HAP-1 (cell line): Measurements from ENCODE around the gene GREM2.

ENCODE experiments used
- DNase-seq, 2 experiments: peaks; one replicate each; pipeline ENCODE4 v3.0.0-alpha.2; 2016 to 2020; ENCODE audit warnings: low spot score in 2 of 2
- H3K27me3 ChIP-seq: fragments of 250-450 bp; sonication (Bioruptor Pico); 2 replicates; pipeline ENCODE4 v1.5.1; 2020; ENCODE audit warnings: low read depth, mild to moderate bottlenecking, moderate library complexity
- H3K36me3 ChIP-seq: fragments of 250-450 bp; sonication (Bioruptor Pico); replicated peaks from 2 replicates; pipeline ENCODE4 v1.5.1; 2020; ENCODE audit warnings: mild to moderate bottlenecking
- H3K4me1 ChIP-seq: fragments of 250-450 bp; sonication (Bioruptor Pico); 2 replicates; pipeline ENCODE4 v1.5.1; 2020; ENCODE audit warnings: mild to moderate bottlenecking
- H3K4me3 ChIP-seq: fragments of 250-450 bp; sonication (Bioruptor Pico); 2 replicates; pipeline ENCODE4 v1.5.1; 2020; ENCODE audit warnings: mild to moderate bottlenecking, moderate library complexity
- H3K9me3 ChIP-seq: fragments of 250-450 bp; sonication (Bioruptor Pico); 2 replicates; pipeline ENCODE4 v1.5.1; 2020; ENCODE audit warnings: mild to moderate bottlenecking, moderate library complexity
- in situ Hi-C: fragments of 300-500 bp; cut with MboI; formaldehyde crosslinking; loops from 3 replicates; pipeline ENCODE4 v1.14.3; 2020; ENCODE audit warnings: low sequenced_read_pairs, inconsistent platforms, mixed read lengths

The GREM2 gene

GRCh38 chr1:240619906-240620621 is 8.1 kb upstream of the GREM2 start:
- in situ Hi-C loops = no loop called here
- Histone ChIP-seq H3K36me3 (no peaks in the 10 kb centered on the region), H3K4me1 (peaks cover 5% of the 10 kb centered on the region; the same call in 1 of the 2 replicates), H3K4me3 (no peak overlapping the region), H3K9me3 (no peaks in the 10 kb centered on the region), H3K27me3 (no peaks in the 10 kb centered on the region)
- no peak for DNase-seq

GRCh38 chr1:240619357-240619756 is 7.4 kb upstream of the GREM2 start:
- Histone ChIP-seq H3K9me3 (no peaks in the 10 kb centered on the region), H3K36me3 (no peaks in the 10 kb centered on the region), H3K4me1 (peaks cover 7% of the 10 kb centered on the region; the same call in 1 of the 2 replicates), H3K27me3 (no peaks in the 10 kb centered on the region), H3K4me3 (no peak overlapping the region)
- in situ Hi-C loops = no loop called here
- no peak for DNase-seq

GRCh38 chr1:240618946-240619345 is 7.0 kb upstream of the GREM2 start:
- Histone ChIP-seq H3K27me3 (no peaks in the 10 kb centered on the region), H3K9me3 (no peaks in the 10 kb centered on the region), H3K4me1 (peaks cover 7% of the 10 kb centered on the region; the same call in 1 of the 2 replicates), H3K4me3 (no peak overlapping the region), H3K36me3 (no peaks in the 10 kb centered on the region)
- DNase-seq = no peak
- in situ Hi-C loops = no loop called here

- H3K4me3 ChIP-seq = no peak overlapping the region
- DNase-seq = no peak
- H3K36me3 ChIP-seq = no peaks in the 10 kb centered on the region
- no peaks in the 10 kb centered on the region for H3K27me3 ChIP-seq
- no peaks in the 10 kb centered on the region for H3K9me3 ChIP-seq
- peaks cover 18% of the 10 kb centered on the region for H3K4me1 ChIP-seq
- in situ Hi-C loops = no loop called here
These were observed 4.1 kb upstream of the GREM2 start for GRCh38 chr1:240616018-240616417.

GRCh38 chr1:240613356-240614142 is 1.6 kb upstream of the GREM2 start:
- in situ Hi-C loops = no loop called here
- Histone ChIP-seq H3K36me3 (no peaks in the 10 kb centered on the region), H3K27me3 (no peaks in the 10 kb centered on the region), H3K4me1 (peaks cover 38% of the 10 kb centered on the region), H3K9me3 (no peaks in the 10 kb centered on the region), H3K4me3 (no peak overlapping the region)
- DNase-seq = no peak

- H3K9me3 ChIP-seq = no peaks in the 10 kb centered on the region
- no peaks in the 10 kb centered on the region for H3K36me3 ChIP-seq
- H3K4me1 ChIP-seq = peaks cover 42% of the 10 kb centered on the region
- no peak overlapping the region for H3K4me3 ChIP-seq
- in situ Hi-C loops = no loop called here
- H3K27me3 ChIP-seq = no peaks in the 10 kb centered on the region
- DNase-seq = peak in 1 of 2 experiments; percentile 42
These were observed 856 bp upstream of the GREM2 start for GRCh38 chr1:240612811-240613210.

GRCh38 chr1:240611228-240611618 is 732 bp downstream of the GREM2 start:
- peaks cover 42% of the 10 kb centered on the region for H3K4me1 ChIP-seq
- H3K4me3 ChIP-seq = peak overlapping the region; percentile 45
- no peaks in the 10 kb centered on the region for H3K36me3 ChIP-seq
- H3K27me3 ChIP-seq = no peaks in the 10 kb centered on the region
- H3K9me3 ChIP-seq = no peaks in the 10 kb centered on the region
- in situ Hi-C loops = no loop called here
- no peak for DNase-seq

- Histone ChIP-seq H3K27me3 (no peaks in the 10 kb centered on the region), H3K9me3 (no peaks in the 10 kb centered on the region), H3K36me3 (no peaks in the 10 kb centered on the region), H3K4me1 (peaks cover 40% of the 10 kb centered on the region), H3K4me3 (peak overlapping the region; percentile 45)
- peak; percentile 18 to 23 for DNase-seq
- in situ Hi-C loops = no loop called here
These were observed 1.3 kb downstream of the GREM2 start for GRCh38 chr1:240610636-240611035.

- Histone ChIP-seq H3K36me3 (no peaks in the 10 kb centered on the region), H3K4me3 (no peak overlapping the region), H3K4me1 (peaks cover 35% of the 10 kb centered on the region), H3K27me3 (no peaks in the 10 kb centered on the region), H3K9me3 (no peaks in the 10 kb centered on the region)
- in situ Hi-C loops = no loop called here
- DNase-seq = peak; percentile 71 to 94
These were observed 2.4 kb downstream of the GREM2 start for GRCh38 chr1:240609527-240610060.

- Histone ChIP-seq H3K4me3 (no peak overlapping the region), H3K4me1 (peaks cover 35% of the 10 kb centered on the region), H3K9me3 (no peaks in the 10 kb centered on the region), H3K27me3 (no peaks in the 10 kb centered on the region), H3K36me3 (no peaks in the 10 kb centered on the region)
- DNase-seq = peak in 1 of 2 experiments; percentile 42
- in situ Hi-C loops = no loop called here
These were observed 3.2 kb downstream of the GREM2 start for GRCh38 chr1:240608707-240609106.

GRCh38 chr1:240607006-240607405 is 4.9 kb downstream of the GREM2 start:
- in situ Hi-C loops = no loop called here
- no peaks in the 10 kb centered on the region for H3K9me3 ChIP-seq

GRCh38 chr1:240602189-240602588 is 9.8 kb downstream of the GREM2 start:
- H3K9me3 ChIP-seq = no peaks in the 10 kb centered on the region
- H3K4me3 ChIP-seq = no peak overlapping the region
- no peaks in the 10 kb centered on the region for H3K36me3 ChIP-seq
- no peaks in the 10 kb centered on the region for H3K27me3 ChIP-seq
- DNase-seq = no peak
- in situ Hi-C loops = no loop called here
- peaks cover 14% of the 10 kb centered on the region for H3K4me1 ChIP-seq

More at GRCh38 chr1:240607006-240607405, 4.9 kb downstream of the GREM2 start:
- Histone ChIP-seq H3K27me3 (no peaks in the 10 kb centered on the region), H3K4me1 (peaks cover 24% of the 10 kb centered on the region), H3K4me3 (no peak overlapping the region), H3K36me3 (no peaks in the 10 kb centered on the region)
- DNase-seq = no peak

- in situ Hi-C loops = no loop called here
- Histone ChIP-seq H3K9me3 (no peaks in the 10 kb centered on the region), H3K36me3 (no peaks in the 10 kb centered on the region), H3K4me3 (no peak overlapping the region), H3K4me1 (peaks cover 14% of the 10 kb centered on the region), H3K27me3 (no peaks in the 10 kb centered on the region)
- no peak for DNase-seq
These were observed 12.1 kb downstream of the GREM2 start for GRCh38 chr1:240599830-240600229.

- H3K27me3 ChIP-seq = no peaks in the 10 kb centered on the region
- H3K4me1 ChIP-seq = peaks cover 14% of the 10 kb centered on the region
- no peak overlapping the region for H3K4me3 ChIP-seq
- H3K9me3 ChIP-seq = no peaks in the 10 kb centered on the region
- in situ Hi-C loops = no loop called here
- no peak for DNase-seq
- H3K36me3 ChIP-seq = no peaks in the 10 kb centered on the region
These were observed 12.7 kb downstream of the GREM2 start for GRCh38 chr1:240599299-240599698.
